HEK293 (cell line): ENCODE data around the gene NIP7.

Experiments
- CTCF ChIP-seq: fragments of 450-650 bp; formaldehyde crosslinking; IDR thresholded peaks from 2 replicates; pipeline ENCODE4 v1.5.1; 2016; ENCODE audit warnings: missing biosample characterization, missing genetic modification characterization
- KLF1 ChIP-seq: fragments of 450-650 bp; formaldehyde crosslinking; IDR thresholded peaks from 2 replicates; pipeline ENCODE4 v1.5.1; 2016; ENCODE audit warnings: missing biosample characterization, missing genetic modification characterization
- SCRT1 ChIP-seq: fragments of 450-650 bp; formaldehyde crosslinking; IDR thresholded peaks from 2 replicates; pipeline ENCODE4 v1.5.1; 2016; ENCODE audit warnings: missing biosample characterization, missing genetic modification characterization, borderline replicate concordance
- TSHZ1 ChIP-seq: fragments of 450-650 bp; formaldehyde crosslinking; IDR thresholded peaks from 2 replicates; pipeline ENCODE4 v1.5.1; 2016; ENCODE audit warnings: missing biosample characterization, missing genetic modification characterization, borderline replicate concordance
- ZNF501 ChIP-seq: fragments of 450-650 bp; formaldehyde crosslinking; IDR thresholded peaks from 2 replicates; pipeline ENCODE4 v1.5.1; 2016; ENCODE audit warnings: missing biosample characterization, missing genetic modification characterization
- ZNF639 ChIP-seq: fragments of 450-650 bp; formaldehyde crosslinking; IDR thresholded peaks from 2 replicates; pipeline ENCODE4 v1.5.1; 2016; ENCODE audit warnings: missing biosample characterization, missing genetic modification characterization
- ZNF792 ChIP-seq: fragments of 450-650 bp; formaldehyde crosslinking; IDR thresholded peaks from 2 replicates; pipeline ENCODE4 v1.5.1; 2016; ENCODE audit warnings: missing biosample characterization, missing genetic modification characterization
- ZSCAN16 ChIP-seq: fragments of 450-650 bp; formaldehyde crosslinking; IDR thresholded peaks from 2 replicates; pipeline ENCODE4 v1.5.1; 2016; ENCODE audit warnings: missing biosample characterization, missing genetic modification characterization

- TF ChIP-seq ZSCAN16: no peak
- no peak for TF ChIP-seq SCRT1 (tag by site-specific recombination)
- no peak for TF ChIP-seq CTCF (tag by site-specific recombination)
- no peak for TF ChIP-seq ZNF639 (tag by site-specific recombination)
- no peak for TF ChIP-seq KLF1 (tag by site-specific recombination)
- no peak for TF ChIP-seq ZNF792 (tag by site-specific recombination)
- TF ChIP-seq ZNF501 (tag by site-specific recombination): no peak
- TF ChIP-seq TSHZ1 (tag by site-specific recombination): no peak
Measured at GRCh38 chr16:69324585-69325253, 14.9 kb upstream of the NIP7 start.
